Measurements from ENCODE around the gene LIN28B. TPM values are rescaled to one million over a fixed set of nuclear protein-coding genes. Genes with fewer than 3 reads are reported as not detected.
"Not testable (repeated sequence)": the region's sequence is repeated elsewhere in the genome, so short reads cannot be mapped to it uniquely, and the experiment has no call there.

The LIN28B gene
- total RNA-seq, 1 donor from 2014 or later: not detected

- Mint-ChIP-seq H3K4me3 (ENCODE audit: unreplicated experiment) (no peak overlapping the region), H3K4me1 (ENCODE audit: low read depth) (no peaks in the 10 kb centered on the region), H3K27me3 (ENCODE audit: low read depth) (no peaks in the 10 kb centered on the region), H3K27ac (ENCODE audit: unreplicated experiment) (no peak overlapping the region), H3K36me3 (ENCODE audit: low read depth) (no peaks in the 10 kb centered on the region), H3K9me3 (ENCODE audit: low read depth) (no peaks in the 10 kb centered on the region)
- no peak for TF ChIP-seq CTCF (IDR thresholded peaks at IDR 0.05)
- no peak for DNase-seq (ENCODE audit: low spot score)
Measured at GRCh38 chr6:105005451-105005850, 48.5 kb downstream of the LIN28B start.

- not testable (repeated sequence) for H3K9me3 Mint-ChIP-seq (ENCODE audit: low read depth); H3K27me3 Mint-ChIP-seq (ENCODE audit: low read depth); DNase-seq (ENCODE audit: low spot score); H3K36me3 Mint-ChIP-seq (ENCODE audit: low read depth); H3K4me3 Mint-ChIP-seq (ENCODE audit: unreplicated experiment); H3K27ac Mint-ChIP-seq (ENCODE audit: unreplicated experiment)
- H3K4me1 Mint-ChIP-seq (ENCODE audit: low read depth): peaks cover 16% of the 10 kb centered on the region
Measured at GRCh38 chr6:105013459-105013858, 56.6 kb downstream of the LIN28B start.

GRCh38 chr6:105014448-105014847 is 57.5 kb downstream of the LIN28B start:
- Mint-ChIP-seq H3K36me3 (ENCODE audit: low read depth) (no peaks in the 10 kb centered on the region), H3K27me3 (ENCODE audit: low read depth) (no peaks in the 10 kb centered on the region), H3K9me3 (ENCODE audit: low read depth) (no peaks in the 10 kb centered on the region), H3K27ac (ENCODE audit: unreplicated experiment) (no peak overlapping the region), H3K4me1 (ENCODE audit: low read depth) (peaks cover 16% of the 10 kb centered on the region), H3K4me3 (ENCODE audit: unreplicated experiment) (no peak overlapping the region)
- no peak for DNase-seq (ENCODE audit: low spot score)
- TF ChIP-seq CTCF (IDR thresholded peaks at IDR 0.05): no peak

- DNase-seq (ENCODE audit: low spot score): no peak
Measured at GRCh38 chr6:105014954-105015353, 58.0 kb downstream of the LIN28B start.

GRCh38 chr6:105015482-105015881 is 58.6 kb downstream of the LIN28B start:
- TF ChIP-seq CTCF (IDR thresholded peaks at IDR 0.05): no peak
- Mint-ChIP-seq H3K4me1 (ENCODE audit: low read depth) (peaks cover 16% of the 10 kb centered on the region), H3K4me3 (ENCODE audit: unreplicated experiment) (no peak overlapping the region), H3K36me3 (ENCODE audit: low read depth) (no peaks in the 10 kb centered on the region), H3K9me3 (ENCODE audit: low read depth) (no peaks in the 10 kb centered on the region), H3K27me3 (ENCODE audit: low read depth) (no peaks in the 10 kb centered on the region), H3K27ac (ENCODE audit: unreplicated experiment) (peak overlapping the region; percentile 49)
- DNase-seq (ENCODE audit: low spot score): no peak

More at GRCh38 chr6:105014954-105015353, 58.0 kb downstream of the LIN28B start:
- H3K36me3 Mint-ChIP-seq (ENCODE audit: low read depth): no peaks in the 10 kb centered on the region
- no peaks in the 10 kb centered on the region for H3K27me3 Mint-ChIP-seq (ENCODE audit: low read depth)
- no peak overlapping the region for H3K27ac Mint-ChIP-seq (ENCODE audit: unreplicated experiment)
- no peak overlapping the region for H3K4me3 Mint-ChIP-seq (ENCODE audit: unreplicated experiment)
- no peak for TF ChIP-seq CTCF (IDR thresholded peaks at IDR 0.05)
- no peaks in the 10 kb centered on the region for H3K9me3 Mint-ChIP-seq (ENCODE audit: low read depth)
- H3K4me1 Mint-ChIP-seq (ENCODE audit: low read depth): peaks cover 16% of the 10 kb centered on the region

GRCh38 chr6:105019285-105019684 is 62.4 kb downstream of the LIN28B start:
- H3K27me3 Mint-ChIP-seq (ENCODE audit: low read depth): no peaks in the 10 kb centered on the region
- no peak overlapping the region for H3K4me3 Mint-ChIP-seq (ENCODE audit: unreplicated experiment)
- no peaks in the 10 kb centered on the region for H3K36me3 Mint-ChIP-seq (ENCODE audit: low read depth)
- H3K27ac Mint-ChIP-seq (ENCODE audit: unreplicated experiment): no peak overlapping the region
- peaks cover 16% of the 10 kb centered on the region for H3K4me1 Mint-ChIP-seq (ENCODE audit: low read depth)
- no peak for DNase-seq (ENCODE audit: low spot score)
- no peaks in the 10 kb centered on the region for H3K9me3 Mint-ChIP-seq (ENCODE audit: low read depth)
- TF ChIP-seq CTCF (IDR thresholded peaks at IDR 0.05): no peak

Measured in chondrocyte (in vitro differentiated cells).